Measurements from ENCODE around the gene SPTBN2.
"Not testable (repeated sequence)": the region's sequence is repeated elsewhere in the genome, so short reads cannot be mapped to it uniquely, and the experiment has no call there.

SPTBN2 gene

DNA sequence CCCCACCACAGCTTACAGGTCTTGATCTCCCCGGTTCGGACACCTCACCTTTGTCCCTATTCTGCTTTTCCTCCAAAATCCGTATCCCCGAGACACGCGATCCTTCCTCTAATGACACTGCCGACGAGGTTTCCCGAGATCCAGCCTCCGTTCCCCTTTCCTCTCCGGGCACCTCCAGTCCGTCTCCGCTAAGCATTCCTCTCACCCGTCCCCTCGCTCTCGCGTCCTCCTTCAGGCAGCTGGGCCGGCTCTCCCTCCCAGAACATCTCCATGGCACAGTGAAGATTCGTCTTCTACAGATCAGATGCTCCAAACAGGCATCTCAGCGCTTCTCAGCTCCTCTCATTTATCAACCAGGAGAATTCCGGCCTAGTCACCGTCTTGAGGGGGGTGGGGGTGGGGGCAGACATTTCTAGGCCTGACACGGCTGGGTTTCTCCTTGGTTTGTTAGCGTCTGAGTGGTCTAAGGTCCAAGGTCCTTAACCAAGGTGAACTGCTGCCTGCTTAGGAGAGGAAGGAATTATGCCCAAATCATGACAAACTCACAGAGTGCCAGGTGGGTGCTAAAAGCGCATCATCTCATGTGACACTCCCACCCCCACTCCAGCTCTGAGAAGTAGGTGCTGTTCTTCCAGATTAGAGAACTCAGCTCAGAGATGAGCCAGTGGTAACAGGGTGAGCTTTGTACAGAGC is at the start of gene SPTBN2:
Gene SPTBN2 (minus strand): TSS at position 524 of the 693 bp plus-strand sequence. CDS start 7,976 bp downstream, outside the sequence.
- peak; percentile 59 for DNase-seq (ENCODE audit: low spot score)

DNA sequence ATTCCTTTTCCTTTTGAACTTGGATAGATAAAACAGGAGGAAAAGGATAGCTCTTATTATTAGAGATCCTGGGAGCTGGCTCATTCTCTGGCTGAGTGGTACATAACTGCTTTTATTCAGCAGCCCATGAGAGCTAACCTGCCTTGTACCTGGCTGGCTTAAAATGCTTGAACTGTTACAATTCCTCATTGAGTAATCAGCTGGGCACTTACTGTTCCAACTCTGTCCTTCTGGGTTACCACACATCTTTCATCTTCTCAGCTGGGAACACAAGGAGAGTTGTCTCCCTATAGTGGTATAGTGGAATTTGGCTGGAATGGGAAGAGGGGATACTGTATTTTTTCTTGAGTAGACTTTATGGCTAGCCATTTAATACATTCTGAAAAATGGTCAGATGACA is 39.8 kb upstream of the SPTBN2 start:
- no peak for DNase-seq (ENCODE audit: low spot score)

DNA sequence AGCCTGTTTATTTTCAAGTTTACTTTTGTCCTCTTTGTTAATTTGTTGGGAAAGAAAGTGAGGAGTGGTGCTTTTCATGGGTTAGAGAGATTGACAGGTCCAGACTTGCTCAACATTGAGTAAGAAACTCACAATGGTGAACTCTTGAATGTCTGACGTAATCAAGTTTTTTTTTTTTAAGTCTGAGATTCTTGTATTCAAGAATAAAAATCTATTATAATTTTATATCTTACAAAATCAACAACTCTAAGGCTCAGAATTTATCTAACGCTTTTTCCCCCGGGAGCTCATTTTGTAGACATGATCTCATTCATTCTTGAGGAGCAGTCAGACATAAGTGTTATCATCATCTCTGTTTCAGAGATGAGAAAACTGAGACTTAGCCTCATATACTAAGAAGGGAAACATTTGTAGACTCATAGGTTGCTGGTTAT is 39.1 kb upstream of the SPTBN2 start:
- no peak for DNase-seq (ENCODE audit: low spot score)

DNA sequence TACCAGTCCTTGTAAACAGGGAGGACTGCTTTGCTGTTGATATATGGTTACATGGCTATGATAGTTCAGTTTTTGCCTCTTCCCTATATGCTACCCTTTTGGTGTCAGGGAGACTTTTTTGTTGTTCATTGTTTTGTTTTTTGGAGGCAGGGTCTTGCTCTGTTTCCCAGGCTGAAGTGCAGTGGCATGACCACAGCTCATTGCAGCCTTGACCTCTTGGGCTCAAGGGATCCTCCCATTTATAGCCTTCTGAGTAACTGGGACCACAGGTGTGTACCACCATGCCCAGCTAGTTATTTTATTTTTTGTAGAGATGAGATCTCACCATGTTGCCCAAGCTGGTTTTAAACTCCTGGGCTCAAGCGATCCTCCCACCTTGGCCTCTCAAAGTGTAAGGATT is 38.6 kb upstream of the SPTBN2 start:
- no peak for DNase-seq (ENCODE audit: low spot score)

DNA sequence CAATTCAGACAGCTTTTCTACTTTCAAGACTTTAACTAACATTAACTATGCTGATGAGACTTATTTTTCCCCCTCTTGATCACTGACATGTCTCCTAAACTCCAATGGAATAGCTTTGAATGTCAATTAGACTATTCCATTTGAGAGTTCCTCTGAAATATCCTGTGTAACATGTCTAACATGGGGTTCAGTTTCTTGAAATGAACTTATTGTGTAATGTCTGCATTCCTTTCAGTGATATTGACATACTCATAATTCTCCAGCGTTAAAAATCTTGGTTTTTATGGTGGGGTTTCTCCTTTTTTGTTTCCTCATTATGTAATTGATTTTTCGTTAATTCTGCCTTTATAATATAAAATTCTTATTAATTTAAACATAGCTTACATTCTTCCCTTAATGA is 37.7 kb upstream of the SPTBN2 start:
- DNase-seq (ENCODE audit: low spot score), result no peak

DNA sequence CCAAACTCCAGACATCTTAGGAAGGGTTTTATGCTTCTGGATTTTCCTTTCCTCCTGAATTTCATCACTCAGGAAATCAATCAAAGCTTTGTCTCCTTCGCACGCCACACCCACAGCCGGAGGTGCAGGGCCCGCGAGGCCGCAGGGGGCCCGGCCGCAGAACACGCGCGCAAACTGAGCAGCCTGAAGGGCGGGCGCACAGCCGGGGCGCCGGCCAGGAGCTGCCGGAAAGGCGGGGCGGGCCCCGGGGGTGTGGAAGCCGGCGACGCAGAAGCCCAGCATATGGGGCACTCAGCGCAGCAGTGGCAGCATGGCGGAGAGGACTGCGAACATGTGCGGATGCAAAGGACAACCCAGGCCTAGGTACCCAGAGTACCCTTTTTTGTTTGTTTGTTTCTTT is 33.1 kb upstream of the SPTBN2 start:
- peak; percentile 28 for DNase-seq (ENCODE audit: low spot score)

DNA sequence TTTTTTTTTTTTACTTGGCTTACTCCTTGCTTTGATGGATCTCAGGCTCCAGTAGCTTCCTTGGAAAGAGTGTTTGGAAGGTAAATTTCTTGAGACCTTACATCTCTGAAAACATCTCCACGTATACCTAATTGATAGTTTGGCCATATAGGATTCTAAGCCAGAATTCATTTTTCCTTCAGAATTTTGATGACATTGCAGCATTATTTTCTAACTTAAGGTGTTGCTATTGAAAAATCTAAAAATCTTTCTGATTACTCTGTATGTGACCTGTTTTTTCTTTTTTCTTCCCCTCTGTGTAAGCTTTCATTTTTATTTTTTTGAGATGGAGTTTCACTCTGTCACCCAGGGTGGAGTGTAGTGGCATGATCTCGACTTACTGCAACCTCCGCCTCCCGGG is 23.1 kb upstream of the SPTBN2 start:
- no peak for DNase-seq (ENCODE audit: low spot score)

DNA sequence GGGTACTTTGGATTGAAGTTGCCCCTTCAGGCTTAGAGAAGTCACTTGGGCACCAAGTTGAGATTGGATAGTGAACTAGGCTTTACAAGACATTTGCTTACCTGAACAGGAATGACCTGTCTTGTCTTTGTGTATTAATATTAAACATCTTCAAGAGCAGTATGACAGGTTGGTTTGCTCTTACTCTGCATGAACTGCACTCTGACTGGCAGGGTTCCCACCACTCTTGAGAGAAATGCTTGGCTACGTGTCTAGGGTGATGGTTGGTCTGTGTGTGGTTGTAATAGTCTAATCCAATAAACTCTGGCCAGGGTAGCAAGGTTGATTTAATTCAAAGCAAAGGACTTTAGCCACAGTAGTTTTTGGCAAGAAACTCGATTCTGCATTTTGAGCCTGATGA is 20.1 kb upstream of the SPTBN2 start:
- no peak for DNase-seq (ENCODE audit: low spot score)

DNA sequence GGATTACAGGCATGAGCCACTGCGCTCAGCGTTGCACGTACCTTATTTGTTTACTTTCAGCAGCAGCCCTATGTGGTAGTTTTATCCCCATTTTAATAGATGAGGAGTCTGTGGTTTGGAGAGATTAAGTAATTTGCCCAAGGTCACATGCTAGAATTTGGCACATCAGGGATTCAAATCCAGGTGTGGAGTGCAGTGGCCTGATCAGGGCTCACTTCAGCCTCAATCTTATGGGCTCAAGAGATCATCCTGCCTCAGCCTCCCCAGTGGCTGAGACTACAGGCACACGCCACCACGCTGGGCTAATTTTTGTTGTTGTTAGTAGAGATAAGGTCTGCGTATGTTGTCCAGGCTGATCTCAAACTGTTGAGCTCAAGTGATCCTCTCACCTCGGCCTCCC is 18.5 kb upstream of the SPTBN2 start:
- no peak for DNase-seq (ENCODE audit: low spot score)

DNA sequence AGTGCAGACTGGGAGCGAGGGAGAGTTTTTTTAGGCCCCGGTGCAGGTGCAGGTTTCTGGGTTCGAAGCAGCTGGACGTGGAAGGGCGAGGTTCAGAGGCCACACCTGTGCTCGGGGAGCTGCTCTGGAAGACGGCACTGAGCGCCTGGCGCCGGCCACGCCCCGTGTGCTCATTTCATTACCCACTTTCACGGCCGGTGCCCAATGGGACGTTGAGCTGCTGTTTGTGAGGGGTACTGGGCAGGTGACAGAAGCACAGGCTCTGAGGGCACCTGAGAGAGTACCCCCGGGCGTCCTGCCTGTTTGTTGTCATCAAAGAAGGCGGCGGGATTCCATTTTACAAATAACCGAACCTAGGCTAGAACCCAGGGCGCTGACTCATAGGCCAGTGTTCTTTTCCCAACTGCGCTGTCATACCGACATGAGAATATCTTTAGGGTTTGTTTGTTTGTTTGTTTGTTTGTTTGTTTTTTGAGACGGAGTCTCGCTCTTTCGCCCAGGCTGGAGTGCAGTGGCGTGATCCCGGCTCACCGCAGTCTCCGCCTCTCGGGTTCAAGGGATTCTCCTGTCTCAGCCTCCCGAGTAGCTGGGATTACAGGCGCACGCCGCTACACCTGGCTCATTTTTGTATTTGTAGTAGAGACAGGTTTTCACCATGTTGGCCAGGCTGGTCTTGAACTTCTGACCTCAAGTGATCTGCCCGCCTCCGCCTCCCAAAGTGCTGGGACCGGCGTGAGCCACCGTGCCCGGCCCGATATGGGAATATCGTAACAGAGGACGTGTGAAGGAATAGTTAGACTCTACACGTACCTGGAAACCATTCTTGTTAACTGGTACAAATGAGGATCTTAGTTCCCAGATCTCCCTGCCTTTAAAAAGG is 16.6 kb upstream of the SPTBN2 start:
- DNase-seq (ENCODE audit: low spot score), result peak; percentile 54

DNA sequence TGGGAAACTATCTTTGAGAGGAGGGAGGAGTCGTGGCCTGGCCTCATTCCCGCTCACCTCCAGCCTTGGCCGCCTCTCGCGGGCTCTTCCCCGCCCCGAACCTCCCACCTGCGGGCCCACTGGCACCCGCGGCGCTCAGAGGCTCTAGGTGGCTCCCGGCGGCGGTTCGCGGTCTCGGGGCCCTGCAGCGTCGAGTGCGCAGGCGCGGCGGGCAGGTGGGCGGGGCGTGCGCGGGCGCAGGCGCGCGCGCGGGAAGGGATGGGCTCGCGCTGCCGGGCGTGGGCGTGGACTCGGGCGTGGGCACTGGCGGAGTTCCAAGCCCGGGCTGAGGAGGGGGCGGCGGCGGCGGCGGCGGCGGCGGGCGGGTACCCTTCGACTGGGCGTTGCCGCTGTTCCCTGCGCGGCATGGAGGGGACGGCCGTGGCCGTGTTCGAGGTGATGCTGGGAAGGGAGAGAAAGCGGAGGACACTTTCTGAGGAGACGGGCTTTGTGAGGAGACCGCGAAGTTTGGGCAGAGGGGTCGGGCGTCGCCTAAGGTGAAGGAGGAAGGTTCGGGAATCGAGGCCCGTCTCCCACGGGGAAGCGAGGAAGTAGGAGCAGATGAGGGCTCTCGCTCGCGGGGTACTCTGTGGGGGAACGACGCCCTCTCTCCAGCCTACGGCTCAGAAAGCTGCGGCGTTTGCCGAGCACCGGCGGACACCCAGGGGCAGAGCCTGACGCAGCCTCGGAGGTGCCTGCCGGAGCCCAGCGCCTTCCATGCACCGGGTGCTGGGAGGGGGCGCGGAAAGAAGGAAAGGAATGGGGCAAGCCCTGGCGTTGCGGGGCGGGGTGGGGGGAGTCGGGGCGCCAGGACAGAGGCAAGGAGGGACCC is 15.7 kb upstream of the SPTBN2 start:
- DNase-seq (ENCODE audit: low spot score), result peak; percentile 99

DNA sequence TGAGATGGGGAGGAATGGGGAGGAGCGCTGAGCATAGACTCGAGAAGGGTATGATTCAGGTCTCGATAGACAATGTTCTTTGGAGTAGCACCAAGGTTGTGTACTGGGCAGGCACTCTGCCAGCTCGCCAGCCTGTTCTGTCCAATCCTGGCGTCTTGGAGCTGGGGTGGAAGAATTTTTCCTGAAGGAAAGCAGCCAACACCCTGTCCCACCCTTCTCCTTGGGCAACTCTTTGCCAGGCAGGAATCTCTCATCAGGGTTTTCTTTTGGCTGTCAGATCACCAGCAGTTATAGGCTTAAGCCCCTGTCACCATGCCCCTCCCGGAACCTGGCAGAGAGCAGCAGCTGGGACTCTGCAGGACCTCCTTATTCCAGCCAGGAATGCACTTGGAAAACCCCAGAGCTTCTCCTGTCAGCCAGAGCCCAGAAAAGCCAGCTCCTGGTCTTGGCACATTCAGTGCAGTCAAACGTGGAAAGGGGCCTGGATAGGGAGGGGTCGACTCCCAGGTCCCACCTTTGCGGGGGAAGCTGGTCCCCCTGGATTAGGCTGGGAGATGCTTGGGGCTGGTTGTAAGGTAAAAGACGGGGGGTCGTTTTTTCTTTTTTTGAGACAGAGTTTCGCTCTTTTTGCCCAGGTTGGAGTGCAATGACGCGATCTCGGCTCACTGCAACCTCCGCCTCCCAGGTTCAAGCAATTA is 14.4 kb upstream of the SPTBN2 start:
- DNase-seq (ENCODE audit: low spot score), result peak; percentile 35

DNA sequence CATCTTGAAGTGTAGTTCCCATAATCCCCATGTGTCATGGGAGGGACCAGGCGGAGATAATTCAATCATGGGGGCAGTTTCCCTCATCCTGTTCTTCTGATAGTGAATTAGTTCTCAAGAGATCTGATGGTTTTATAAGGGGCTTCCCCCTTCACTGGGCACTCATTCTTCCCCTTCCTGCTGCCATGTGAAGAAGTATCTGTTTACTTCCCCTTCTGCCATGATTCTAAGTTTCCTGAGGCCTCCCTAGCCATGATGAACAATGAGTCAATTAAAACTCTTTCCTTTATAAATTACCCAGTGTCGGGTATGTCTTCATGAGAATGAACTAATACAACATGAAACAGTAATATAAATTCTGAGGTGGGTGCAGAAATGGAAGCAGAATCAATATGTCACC is 12.1 kb upstream of the SPTBN2 start:
- no peak for DNase-seq (ENCODE audit: low spot score)

DNA sequence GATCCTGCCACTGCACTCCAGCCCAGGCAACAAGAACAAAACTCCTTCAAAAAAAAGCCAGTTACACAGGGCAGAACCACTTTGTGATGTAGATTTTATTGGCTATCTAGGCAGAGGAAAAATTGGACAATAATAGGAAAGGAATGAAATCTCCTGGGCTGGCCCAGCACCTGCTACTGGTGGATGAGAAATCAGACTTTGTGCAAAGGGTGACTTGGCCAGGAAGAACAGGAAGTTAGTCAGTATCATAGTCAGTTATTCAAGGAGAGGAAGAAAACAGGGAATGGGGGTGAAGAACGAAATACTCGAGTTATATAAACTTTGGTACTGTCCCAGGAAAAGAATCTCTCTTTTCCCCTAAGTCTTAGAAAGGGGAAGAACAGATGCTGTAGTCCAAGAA is 11.0 kb upstream of the SPTBN2 start:
- no peak for DNase-seq (ENCODE audit: low spot score)

DNA sequence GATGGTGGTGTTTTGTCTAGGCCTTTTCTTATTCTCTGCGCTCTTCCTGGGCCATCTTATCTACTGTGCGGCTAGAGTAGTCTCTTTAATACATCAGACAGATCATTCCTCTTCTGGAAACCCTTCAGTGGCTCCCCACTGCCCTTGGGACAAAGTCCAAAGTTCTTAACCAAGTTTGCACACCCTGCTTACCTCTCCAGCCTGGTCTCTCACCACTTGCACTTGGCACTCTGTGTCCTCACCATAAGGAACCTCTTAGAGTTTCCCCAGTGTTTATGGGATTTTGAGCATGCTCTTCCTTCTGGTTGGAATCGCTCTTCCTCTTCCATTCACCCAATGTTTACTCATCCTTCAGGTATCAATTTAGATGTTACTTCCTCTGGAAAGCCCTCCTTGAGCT is 5.2 kb upstream of the SPTBN2 start:
- DNase-seq (ENCODE audit: low spot score), result no peak

DNA sequence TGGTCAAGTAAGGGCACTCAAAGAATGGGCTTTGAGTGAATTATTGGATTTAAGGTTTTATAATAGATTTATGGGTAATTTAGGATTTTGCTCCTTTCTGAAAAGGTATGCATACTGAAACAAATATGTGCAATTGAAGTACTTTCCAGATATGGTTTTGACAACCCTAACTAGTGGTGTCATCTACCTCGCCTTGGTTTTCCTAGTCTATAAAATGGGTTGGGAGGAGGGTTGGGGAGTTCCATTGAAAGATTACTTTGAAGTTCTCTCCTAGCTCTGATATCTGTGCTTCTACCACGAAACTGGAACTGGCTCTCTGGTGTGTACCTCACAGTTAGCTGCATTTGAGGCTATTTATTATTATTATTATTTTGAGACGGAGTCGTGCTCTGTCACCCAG is 431 bp upstream of the SPTBN2 start:
- no peak for DNase-seq (ENCODE audit: low spot score)

DNA sequence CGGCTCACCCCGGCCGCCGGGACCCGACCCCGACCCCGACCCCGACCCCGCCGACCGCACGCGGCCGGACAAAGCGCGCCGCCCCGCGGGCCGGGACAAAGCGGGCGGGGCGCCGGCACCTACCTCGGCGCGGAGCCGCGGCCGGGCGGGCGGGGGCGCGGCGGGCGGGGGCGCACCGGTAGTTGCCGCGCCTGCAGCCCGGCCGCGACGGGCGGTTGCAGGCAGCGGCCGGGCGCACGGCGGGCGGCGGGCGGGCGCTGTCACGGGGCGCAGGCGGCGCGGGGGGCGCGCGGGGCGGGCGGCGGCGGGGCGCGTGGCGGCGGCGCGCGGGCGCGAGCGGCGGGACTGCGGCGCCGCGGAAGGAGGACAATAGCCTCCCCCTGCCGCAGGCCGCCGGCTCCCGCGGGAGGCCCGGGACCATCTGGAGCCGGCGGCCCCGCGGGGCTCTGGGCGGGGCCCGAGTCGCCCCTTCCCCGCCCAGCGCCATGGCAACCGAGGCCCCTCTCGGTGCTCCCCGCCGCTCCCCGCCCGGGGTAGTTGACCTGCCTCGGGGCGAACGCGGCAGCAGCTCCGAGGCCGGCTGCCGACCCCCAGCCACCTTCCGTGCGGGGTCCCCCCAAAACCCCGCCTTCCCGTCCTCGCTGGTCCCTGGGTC is 851 bp downstream of the SPTBN2 start:
- peak; percentile 95 for DNase-seq (ENCODE audit: low spot score)

DNA sequence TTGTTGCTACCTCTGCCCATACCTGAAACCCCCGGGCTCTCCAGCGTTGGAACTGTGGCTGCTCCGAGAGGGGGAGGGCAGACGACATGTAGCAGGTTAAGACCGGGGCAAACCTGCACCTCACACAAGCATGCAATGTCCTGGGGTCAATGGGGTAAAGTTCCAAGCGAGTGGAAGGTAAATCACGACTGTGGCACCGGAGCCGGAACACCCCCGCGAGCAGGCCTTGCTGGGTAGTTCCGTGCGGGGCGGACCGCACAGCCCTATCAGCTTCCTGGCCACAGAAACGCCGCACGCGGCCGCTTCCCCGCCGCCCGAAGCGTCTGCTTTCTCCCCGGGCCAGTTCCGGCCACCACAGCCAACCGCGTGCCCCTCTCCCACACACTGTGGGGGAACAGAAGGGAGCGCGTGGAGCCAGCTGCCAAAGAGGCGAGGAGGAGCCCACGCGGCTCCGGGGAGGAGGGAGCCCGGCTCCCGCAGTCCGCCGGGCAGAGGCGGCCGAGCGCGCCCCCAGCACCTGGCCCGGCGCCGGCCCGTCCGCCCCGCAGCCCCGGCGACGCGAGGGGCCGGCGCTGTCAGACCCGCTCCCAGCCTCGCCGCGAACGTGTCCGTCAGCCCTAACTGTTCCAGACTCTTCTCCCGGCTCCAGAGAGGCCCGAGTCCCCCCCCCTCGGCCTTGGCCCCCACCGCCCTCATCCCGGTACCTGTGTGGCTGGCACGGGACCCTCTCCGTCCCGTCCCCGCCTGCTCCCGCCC is 1.6 kb downstream of the SPTBN2 start:
- peak; percentile 78 for DNase-seq (ENCODE audit: low spot score)

DNA sequence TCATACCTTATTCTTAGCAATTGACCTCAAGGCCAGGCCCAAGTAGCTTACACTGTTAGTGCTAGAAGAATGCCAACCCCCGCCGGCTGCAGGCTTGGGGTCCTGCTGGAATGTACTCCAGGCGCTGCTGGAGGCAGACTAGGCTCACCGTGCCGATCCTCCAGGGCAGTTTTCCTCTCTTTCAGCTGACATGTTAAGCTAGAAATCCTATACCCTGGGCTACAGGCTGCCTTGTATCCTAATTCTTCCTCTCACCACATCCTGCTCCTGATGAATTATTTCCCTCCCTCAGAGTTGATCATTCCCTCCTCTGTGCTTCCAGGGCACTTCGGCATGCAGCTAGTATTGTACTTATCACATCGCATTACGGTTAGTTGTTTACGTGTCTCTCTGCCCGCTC is 3.4 kb downstream of the SPTBN2 start:
- no peak for DNase-seq (ENCODE audit: low spot score)

DNA sequence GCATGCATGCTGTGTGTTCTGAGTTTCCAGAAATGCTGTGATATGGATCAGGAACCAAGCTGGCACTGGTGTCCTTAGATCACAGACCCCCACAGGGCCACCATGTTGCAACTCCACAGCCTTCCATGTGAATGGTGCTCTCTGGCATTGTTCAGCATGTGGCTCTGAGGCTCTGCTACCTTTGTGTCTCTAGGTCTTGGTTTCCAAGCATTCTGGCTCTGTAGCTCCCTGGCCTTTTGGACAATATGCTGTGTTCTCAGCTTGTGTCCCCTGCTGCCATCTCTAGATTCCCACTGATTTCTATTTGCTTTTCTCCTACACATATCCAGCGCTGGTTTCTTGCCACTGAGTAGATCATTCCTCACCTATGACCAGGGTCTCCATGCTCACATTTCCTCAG is 3.9 kb downstream of the SPTBN2 start:
- DNase-seq (ENCODE audit: low spot score), result no peak

DNA sequence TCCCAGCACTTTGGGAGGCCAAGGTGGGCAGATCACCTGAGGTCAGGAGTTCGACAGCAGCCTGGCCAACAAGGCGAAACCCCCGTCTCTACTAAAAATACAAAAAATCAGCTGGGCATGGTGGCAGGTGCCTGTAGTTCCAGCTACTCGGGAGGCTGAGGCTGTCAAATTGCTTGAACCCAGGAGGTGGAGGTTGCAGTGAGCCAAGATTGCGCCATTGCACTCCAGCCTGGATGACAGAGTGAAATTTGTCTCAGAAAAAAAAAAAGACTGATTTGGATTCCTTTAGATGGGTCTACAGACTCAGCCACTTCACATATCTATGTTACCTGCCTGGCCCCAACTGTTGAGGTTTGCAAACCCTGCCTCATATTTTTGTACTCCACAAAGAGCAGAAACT is 4.8 kb downstream of the SPTBN2 start:
- not testable (repeated sequence) for DNase-seq (ENCODE audit: low spot score)

All from D341Med (cell line).